Measurements from ENCODE around the gene RAD21L1. TPM values are rescaled to one million over a fixed set of nuclear protein-coding genes. Genes with fewer than 3 reads are reported as not detected.

Gene RAD21L1
- total and polyA plus RNA-seq, 2 of the 8 experiments (the other 6 are each of a cell fraction or from before 2014, with no cell fraction given) = 0.06 to 0.26 TPM

DNA sequence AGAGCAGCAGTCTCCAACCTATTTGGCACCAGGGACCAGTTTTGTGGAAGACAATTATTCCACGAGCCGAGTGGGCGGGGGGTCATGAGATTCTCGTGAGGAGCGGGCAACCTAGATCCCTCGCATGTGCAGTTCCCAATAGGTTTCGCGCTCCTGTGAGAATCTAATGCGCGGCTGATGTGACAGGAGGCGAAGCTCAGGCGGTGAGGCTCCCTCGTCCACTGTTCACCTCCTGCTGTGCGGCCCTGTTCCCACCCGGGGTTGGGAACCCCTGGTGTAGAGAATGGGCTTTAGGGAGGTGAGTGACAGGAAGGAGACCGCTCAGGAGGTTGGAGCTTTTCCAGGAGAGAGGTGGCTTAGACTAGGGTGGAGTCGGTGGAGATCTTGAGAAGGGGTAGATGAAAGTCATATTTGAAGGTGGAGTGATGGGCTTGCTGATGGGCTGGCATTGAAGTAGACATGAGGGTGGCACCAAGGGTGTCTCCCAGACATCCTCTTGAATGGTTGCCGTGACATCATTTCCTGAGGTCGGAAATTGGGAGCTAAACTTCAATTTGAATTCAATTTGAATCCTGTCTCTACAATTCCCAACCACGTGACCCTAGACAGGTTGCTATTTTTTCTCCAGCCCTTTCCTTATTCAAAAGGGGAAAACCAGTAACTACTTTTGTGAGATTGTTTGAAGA is 1.5 kb upstream of the RAD21L1 start:
- Histone ChIP-seq H3K4me2 (ENCODE audit: insufficient read depth in 1 of 2, low read depth in 2 of 2, low read length in 2 of 2) (no peak overlapping the region; a peak in 1 of 4 replicates), H3K9ac (replicated peaks in 1 of 4; ENCODE audit: extremely low read depth in 1 of 4, low read depth in 3 of 4, low read length in 3 of 4) (no peak overlapping the region), H2BK20ac (ENCODE audit: low read length) (no peak overlapping the region), H3K36me3 (ENCODE audit: control insufficient read depth in 2 of 4, insufficient read depth in 4 of 4, low read length in 3 of 4) (no peaks in the 10 kb centered on the region), H3K23me2 (ENCODE audit: low read depth, low read length) (peaks cover 8% of the 10 kb centered on the region; the same call in 1 of the 2 replicates), H2AK5ac (ENCODE audit: low read depth, low read length) (no peak overlapping the region), H2BK15ac (ENCODE audit: low read length) (no peak overlapping the region), H3K79me1 (ENCODE audit: low read depth, low read length) (no peaks in the 10 kb centered on the region), H4K91ac (replicated peaks; ENCODE audit: insufficient read length, low read length) (no peak overlapping the region), H2BK120ac (replicated peaks; ENCODE audit: low read depth, low read length) (no peak overlapping the region), H3K18ac (ENCODE audit: extremely low read depth, low read length) (no peak overlapping the region), H3K4ac (replicated peaks; ENCODE audit: insufficient read length, low read depth, low read length) (no peak overlapping the region), H3K23ac (ENCODE audit: insufficient read length) (no peak overlapping the region), H2BK12ac (ENCODE audit: low read depth, low read length) (no peak overlapping the region), H3K56ac (replicated peaks; ENCODE audit: insufficient read length, low read depth, low read length) (no peak overlapping the region), H3K9me3 (ENCODE audit: insufficient read depth in 2 of 2, low read depth in 1 of 2, low read length in 1 of 2) (no peaks in the 10 kb centered on the region), H4K8ac (ENCODE audit: extremely low read depth, insufficient read depth, low read length) (no peak overlapping the region), H4K20me1 (replicated peaks in 1 of 2; ENCODE audit: control insufficient read depth in 1 of 2, insufficient read depth in 2 of 2, low read length in 2 of 2) (no peaks in the 10 kb centered on the region), H3K14ac (ENCODE audit: insufficient read length) (no peak overlapping the region), H3K27me3 (replicated peaks in 1 of 4; ENCODE audit: control insufficient read depth in 3 of 4, extremely low read depth in 1 of 4, insufficient read depth in 3 of 4, low read length in 3 of 4) (peaks cover 0 to 10% (median 7%) of the 10 kb centered on the region in 4 experiments; a peak in 6 of 7 replicates), H3K4me1 (replicated peaks in 1 of 4; ENCODE audit: control insufficient read depth in 3 of 4, insufficient read depth in 4 of 4, low read length in 3 of 4) (peaks cover 0 to 2% (median 0%) of the 10 kb centered on the region in 4 experiments; a peak in 1 of 7 replicates), H4K5ac (ENCODE audit: insufficient read length, low read depth, low read length) (no peak overlapping the region), H3K79me2 (ENCODE audit: control insufficient read depth in 1 of 2, insufficient read depth in 2 of 2, low read length in 2 of 2) (no peaks in the 10 kb centered on the region), H2BK5ac (ENCODE audit: low read depth, low read length) (no peak overlapping the region), H3K27ac (ENCODE audit: low read depth, low read length) (no peak overlapping the region), H2AFZ (ENCODE audit: low read length) (no peak overlapping the region), H3K4me3 (ENCODE audit: extremely low read depth in 1 of 4, insufficient read depth in 2 of 4, low read depth in 3 of 4, low read length in 4 of 4) (no peak overlapping the region)
- DNase-seq (ENCODE audit: low read depth in 1 of 2, low spot score in 2 of 2) (no peak), FAIRE-seq (no peak)
- ChIA-PET POLR2A (ENCODE audit: partially characterized antibody) (interaction anchor here (1.6 kb wide), 2 partner anchors 12 to 17 kb away, joined by 5 to 7 read pairs; no protein-coding TSS in a partner anchor), CTCF (ENCODE audit: partially characterized antibody) (no interaction called here)
- 88% methylated on average over 18 of the region's 20 CpGs; no CpG with 5 or more reads in 1 of the 2 experiments for WGBS, 2 experiments (ENCODE audit: extremely low coverage in 1 of 2, insufficient coverage in 1 of 2, insufficient read length in 1 of 2, insufficient replicate concordance in 2 of 2, low coverage in 1 of 2, low lambda C conversion rate in 2 of 2, missing lambda C conversion rate in 1 of 2)
- TF ChIP-seq POLR2AphosphoS5 (IDR thresholded peaks at IDR 0.05; ENCODE audit: low read depth, low read length) (no peak), JUN (IDR thresholded peaks at IDR 0.05; ENCODE audit: low read depth, low read length) (no peak), SP2 (IDR thresholded peaks at IDR 0.05; ENCODE audit: low read length) (no peak), RNF2 (IDR thresholded peaks at IDR 0.05; ENCODE audit: borderline replicate concordance, low read depth, low read length, missing control alignments, poor library complexity, severe bottlenecking) (no peak), HDAC2 (IDR thresholded peaks at IDR 0.05; ENCODE audit: borderline replicate concordance in 1 of 2, low read depth in 2 of 2, low read length in 2 of 2) (no peak), KDM5A (IDR thresholded peaks at IDR 0.05; ENCODE audit: low read length) (no peak), SIN3A (conservative IDR thresholded peaks at IDR 0.05 in 1 of 2, IDR thresholded peaks at IDR 0.05 in 1 of 2; ENCODE audit: low read depth in 1 of 2, low read length in 2 of 2) (no peak)
- TF ChIP-seq, protein P1, sequence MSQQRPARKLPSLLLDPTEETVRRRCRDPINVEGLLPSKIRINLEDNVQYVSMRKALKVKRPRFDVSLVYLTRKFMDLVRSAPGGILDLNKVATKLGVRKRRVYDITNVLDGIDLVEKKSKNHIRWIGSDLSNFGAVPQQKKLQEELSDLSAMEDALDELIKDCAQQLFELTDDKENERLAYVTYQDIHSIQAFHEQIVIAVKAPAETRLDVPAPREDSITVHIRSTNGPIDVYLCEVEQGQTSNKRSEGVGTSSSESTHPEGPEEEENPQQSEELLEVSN (IDR thresholded peaks at IDR 0.05) = no peak
- TF ChIP-seq, protein P2, sequence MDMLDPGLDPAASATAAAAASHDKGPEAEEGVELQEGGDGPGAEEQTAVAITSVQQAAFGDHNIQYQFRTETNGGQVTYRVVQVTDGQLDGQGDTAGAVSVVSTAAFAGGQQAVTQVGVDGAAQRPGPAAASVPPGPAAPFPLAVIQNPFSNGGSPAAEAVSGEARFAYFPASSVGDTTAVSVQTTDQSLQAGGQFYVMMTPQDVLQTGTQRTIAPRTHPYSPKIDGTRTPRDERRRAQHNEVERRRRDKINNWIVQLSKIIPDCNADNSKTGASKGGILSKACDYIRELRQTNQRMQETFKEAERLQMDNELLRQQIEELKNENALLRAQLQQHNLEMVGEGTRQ (IDR thresholded peaks at IDR 0.05; ENCODE audit: low read length) = no peak

Data from H1 (cell line).